Dermis blood vessel endothelial cell (primary cell): ENCODE results near the gene FAM161B. TPM values are rescaled to one million over a fixed set of nuclear protein-coding genes. Genes with fewer than 3 reads are reported as not detected.
"Not testable (repeated sequence)": the region's sequence is repeated elsewhere in the genome, so short reads cannot be mapped to it uniquely, and the experiment has no call there.

Source experiments
- DNase-seq: peaks from one replicate; pipeline ENCODE4 v3.0.0; 2010
- total RNA-seq: library from RNA; depleted of rRNA; stranded (reverse); fragments of >200 nt; gene quantifications from 2 replicates; pipeline ENCODE4 v1.2.3, GENCODE V29; 2014

FAM161B gene
- total RNA-seq, 1 donor from 2014 or later, result 3.4 TPM

DNA sequence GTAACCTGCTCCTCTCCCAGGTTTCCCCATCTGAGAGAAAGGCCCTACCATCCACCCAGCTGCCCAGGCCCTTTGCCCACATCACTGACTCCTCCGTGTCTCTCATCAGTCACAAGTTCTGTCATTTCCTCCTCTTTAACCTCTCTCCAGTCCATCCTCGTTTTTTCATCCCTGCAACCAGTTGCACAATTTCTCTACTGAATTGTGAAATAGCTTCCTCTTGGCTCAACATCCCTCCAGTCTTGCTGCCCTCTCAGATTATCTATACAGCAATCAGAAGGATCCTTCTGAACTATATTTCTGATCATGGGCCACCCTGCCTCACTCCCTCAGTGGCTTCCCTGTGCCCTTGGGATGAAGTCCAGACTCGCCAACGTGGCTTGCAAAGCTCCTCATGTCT lies 6.8 kb downstream of the FAM161B start:
- DNase-seq, result no peak

DNA sequence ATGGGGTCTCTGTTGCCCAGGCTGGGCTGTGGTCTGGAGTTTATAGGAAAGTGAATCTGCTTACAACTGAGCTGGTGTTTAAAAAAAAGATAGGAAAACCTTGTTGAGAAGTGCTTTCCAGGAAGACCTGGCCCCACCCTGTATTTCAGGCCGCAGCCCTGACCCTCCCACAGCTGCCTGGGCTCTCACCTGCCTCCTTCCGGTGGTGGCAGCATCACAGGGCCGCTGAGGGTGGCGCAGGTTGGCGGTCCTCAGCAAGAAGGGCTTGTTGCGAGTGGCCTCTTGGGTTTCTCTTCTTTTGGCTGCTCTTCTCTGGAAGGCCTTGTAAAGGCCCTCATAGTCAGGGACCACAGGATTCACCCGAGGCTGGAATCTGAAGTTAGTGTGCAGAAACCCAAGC lies 7.7 kb downstream of the FAM161B start:
- DNase-seq, result no peak

DNA sequence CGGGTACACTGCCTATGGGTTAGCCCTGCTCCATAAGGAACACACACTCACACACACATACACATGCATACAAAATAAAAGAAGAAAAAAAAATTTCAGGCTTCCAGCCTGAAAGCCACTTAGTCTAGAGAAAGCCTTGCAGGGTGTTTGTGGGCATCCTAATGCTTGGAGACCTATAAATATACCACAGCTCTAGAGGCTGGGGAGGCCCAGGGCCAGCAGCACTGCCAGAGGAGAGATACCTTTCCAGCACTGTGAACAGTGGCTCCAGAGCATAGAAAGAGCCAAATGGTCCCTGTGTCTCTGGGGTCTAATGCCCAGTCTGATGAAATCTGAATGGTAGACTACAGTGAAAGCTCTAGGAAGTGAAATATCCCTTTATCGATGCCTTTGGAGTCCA lies 12.9 kb downstream of the FAM161B start:
- no peak for DNase-seq

DNA sequence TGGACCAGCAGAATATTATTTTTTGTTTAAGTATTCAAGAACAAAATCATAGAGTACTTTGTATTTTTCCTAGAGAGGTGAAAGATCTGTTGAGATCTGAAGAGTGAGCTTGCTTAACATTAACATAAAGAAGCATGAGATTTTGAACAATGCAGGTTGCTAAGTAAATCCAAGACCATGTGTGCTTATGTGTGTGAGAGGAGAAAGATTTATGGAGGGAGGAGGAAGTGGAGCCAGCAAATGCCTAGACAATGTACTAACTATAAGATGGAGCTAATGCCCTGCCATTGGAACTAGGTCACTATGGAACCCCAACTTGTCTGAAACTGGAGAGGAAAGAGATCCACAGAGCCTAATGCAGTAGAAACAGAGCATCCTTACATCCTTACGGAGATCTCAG lies 13.3 kb downstream of the FAM161B start:
- no peak for DNase-seq

DNA sequence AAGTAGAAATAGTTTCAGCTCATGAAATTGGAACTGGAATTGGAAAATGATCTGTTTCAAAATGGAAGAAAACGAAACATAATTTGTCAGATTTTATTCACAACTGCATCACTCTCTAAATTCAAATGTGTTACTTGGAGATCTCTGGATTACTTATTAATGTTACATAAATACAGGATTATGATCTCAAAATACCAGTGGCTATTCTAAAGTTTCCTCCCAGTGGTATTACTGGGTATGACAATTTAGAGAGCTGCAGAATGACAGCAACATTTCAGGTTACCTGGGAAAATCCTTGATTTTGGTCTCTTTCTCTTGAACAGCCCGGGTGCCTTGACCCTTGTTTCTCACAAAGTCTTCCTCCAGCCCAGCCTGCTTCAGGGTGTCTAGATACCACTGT lies 14.2 kb downstream of the FAM161B start:
- peak; percentile 37 for DNase-seq

DNA sequence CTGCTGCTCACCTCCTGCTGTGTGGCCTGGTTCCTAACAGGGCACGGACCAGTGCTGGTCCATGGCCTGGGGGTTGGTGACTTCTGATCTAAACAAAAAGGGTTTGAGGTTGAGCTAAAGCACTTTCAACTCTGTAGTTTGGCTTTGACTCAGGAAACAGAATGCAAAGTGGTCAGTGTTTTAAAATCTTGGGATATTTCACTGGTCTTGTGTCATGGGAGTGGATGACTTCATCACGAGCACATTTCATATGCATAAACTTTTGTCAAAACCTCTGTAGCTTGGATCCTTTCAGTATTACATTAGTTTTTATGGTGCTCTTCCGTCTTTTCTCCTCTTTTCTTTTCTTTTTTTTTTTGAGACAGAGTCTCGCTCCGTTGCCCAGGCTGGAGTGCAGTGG lies 25.6 kb downstream of the FAM161B start:
- DNase-seq, result no peak

DNA sequence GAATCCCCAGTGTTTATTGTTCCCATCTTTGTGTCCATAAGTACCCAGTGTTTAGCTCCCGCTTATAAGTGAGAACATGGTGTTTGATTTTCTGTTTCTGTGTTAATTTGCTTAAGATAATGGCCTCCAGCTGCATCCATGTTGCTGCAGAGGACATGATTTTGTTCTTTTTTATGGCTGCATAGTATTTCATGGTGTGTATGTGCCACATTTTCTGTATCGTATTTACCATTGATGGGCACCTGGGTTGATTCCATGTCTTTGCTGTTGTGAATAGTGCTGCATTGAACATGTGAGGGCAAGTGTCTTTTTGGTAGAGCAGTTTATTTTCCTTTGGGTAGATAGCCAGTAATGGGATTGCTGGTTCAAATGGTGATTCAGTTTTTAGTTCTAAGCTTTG lies 30.4 kb downstream of the FAM161B start:
- DNase-seq, result not testable (repeated sequence)

DNA sequence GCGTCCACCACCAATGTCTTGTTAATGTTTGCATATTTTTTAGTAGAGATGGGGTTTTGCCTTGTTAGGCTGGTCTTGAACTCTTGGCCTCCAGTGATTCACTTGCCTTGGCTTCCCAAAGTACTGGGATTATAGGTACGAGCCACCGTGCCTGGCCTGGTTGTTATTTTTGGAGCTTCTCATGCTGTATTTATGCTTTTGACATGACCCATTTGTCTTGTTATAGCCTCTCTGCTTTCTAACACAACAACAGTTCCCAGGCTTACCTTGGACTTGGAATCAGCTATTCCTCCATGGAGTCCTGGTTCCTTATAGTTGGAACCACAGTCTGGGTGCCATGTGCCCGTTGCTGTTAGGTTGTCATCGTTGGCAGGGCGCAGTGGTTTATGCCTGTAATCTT lies 33.6 kb downstream of the FAM161B start:
- DNase-seq, result no peak

DNA sequence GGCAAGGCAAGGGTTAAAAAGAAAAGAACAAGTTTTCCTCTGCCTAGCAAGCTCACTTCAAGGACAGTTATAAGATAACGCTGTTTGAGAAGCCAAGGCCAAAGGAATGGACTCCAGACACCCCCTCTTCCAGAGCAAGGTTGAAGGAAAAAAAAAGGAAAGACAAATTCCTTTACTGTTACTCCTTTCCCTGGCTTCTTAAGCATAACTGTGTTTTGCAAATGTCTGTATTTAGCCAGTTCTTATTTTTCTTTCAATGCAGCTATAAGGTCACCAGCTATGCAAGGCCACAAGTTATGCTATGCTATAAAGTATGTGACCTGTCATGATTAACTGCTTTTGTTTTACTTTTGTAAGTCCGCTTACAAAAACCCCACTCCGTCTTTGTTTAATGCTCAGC lies 36.6 kb downstream of the FAM161B start:
- no peak for DNase-seq

DNA sequence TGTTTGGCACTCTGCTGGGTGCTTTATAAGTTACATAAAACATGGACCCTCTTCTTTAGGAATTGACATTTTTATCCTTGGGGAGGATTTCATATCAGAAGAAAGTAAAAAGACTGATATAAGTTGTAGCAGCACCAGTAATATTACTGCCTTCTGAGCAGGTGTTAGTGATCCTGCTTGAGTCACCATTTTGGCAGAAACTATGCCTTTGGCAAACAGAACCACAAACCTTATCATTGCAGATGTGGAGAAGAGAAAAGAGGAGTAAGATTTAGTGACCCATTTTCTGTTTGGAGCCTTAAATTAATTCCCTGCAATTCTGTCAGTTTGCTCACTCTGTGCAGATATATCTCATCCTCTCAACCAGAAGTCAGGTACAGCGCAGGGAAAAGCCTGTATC lies 40.2 kb downstream of the FAM161B start:
- DNase-seq, result no peak

DNA sequence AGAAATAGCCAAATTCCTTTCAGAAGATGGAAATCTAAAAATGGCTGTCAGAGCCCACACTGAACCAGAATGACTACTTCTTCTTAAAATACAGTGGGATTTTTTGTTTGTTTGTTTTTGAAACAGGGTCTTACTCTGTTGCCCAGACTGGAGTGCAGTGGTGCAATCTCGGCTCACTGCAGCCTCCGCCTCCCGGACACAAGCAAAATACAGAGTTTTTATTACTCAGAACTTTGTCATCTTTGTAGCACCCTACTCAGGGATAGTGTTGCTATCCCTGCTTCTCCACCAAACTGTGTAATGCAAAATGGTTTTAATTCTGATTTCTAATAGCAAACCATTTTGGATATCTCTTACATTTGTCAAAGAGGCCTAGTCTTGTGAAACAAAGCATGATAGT lies 46.9 kb downstream of the FAM161B start:
- DNase-seq, result no peak

DNA sequence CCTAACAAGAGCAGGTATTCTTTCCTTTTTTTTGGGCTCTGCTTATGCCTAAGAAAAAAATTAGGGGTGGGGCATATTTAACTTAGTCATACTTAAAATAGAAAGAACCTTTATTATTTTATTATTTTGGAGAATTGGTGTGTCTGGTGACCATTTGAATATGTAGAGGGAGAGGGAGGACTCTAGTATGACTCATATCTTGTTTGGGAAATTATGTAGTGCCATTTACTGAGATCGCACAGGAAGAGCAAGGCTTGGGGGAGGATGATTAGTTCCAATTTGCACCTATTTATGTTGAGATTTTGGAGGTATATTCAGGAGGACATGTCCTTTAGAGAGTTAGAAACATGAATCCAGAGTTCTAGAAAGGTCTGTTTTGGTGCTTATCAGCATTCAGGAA lies 53.4 kb downstream of the FAM161B start:
- DNase-seq, result peak; percentile 41

DNA sequence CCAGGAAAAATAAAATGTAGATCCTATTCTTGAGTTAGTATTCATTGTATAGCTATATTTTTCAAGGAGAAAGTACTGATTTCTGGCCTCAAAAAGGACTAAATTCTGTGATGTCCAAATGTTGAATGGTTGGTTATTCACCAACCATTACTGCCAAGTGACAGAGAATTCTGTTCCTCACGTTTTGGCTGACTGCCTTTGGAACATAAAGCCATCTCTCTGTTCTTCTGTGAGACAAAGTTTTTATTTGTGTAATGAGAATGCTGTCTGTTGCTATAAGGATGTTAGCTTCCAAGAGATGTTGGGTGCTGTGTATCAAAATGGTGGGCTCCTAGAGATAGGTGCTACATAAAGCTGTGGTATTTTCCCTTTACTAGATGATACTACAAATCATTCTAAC lies 54.0 kb downstream of the FAM161B start:
- DNase-seq, result no peak

DNA sequence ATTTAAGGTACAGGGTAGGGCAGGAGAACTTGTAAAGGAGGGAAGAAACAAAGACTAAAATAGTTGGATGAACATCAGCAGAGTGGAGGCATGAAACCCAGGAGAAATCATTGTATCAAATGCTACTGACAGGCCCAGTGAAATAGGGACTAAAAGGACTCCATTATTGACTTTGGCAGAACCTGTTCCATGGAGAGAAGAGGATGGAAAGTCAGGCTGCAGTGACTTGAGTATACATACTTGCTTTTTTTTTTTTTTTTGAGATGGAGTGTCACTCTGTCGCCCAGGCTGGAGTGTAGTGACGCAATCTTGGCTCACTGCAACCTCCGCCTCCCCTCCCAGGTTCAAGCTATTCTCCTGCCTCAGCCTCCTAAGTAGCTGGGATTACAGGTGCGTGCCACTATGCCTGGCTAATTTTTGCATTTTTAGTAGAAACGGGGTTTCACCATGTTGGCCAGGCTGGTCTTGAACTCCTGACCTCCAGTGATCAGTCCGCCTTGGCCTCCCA lies 55.7 kb downstream of the FAM161B start:
- DNase-seq, result not testable (repeated sequence)

DNA sequence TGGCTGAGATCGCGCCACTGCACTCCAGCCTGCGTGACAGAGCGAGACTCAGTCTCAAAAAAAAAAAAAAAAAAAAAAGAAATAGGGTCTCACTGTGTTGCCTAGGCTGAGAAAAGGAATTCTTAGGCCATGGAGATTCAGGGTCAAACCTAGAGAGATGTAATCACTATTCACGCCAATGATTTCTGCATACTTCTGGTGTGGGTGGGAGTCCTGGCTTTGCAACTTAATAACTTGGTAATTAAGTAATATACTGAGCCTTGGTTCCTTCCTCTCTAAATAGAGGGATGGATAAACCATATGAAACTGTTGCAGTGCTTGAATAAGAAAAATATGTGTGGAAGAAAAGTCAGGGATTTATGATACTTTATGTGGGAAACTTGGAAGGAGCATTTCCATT lies 60.5 kb downstream of the FAM161B start:
- no peak for DNase-seq

DNA sequence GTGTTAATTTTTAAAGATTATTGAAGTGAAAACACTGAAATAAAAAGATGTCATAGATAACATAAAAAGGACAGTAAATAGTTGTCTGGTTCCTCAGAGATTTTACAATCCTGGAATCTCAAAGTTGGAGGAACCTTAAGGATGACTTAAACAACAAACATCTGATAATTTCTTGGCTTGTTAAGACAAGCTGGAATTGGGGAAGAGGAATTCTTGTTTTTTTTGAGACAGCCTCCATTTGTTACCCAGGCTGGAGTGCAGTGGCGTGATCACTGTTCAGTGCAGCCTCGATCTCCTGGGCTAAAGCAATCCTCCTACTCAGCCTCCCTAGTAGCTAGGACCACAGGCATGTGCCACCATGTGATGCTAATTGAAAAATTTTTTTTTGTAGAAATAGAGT lies 60.9 kb downstream of the FAM161B start:
- DNase-seq, result no peak

DNA sequence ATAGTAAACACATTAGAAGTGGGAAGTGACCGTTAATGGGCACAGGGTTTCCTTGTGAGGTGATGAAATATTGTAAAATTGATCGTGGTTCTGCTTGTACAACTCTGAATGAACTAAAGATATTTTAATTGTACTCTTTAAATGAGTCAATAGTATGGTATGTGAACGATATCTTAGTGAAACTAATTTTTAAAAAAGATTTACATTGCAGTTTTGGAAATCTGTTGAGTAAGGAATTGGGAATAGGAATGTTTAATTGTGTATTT lies 61.5 kb downstream of the FAM161B start:
- DNase-seq, result peak; percentile 21

DNA sequence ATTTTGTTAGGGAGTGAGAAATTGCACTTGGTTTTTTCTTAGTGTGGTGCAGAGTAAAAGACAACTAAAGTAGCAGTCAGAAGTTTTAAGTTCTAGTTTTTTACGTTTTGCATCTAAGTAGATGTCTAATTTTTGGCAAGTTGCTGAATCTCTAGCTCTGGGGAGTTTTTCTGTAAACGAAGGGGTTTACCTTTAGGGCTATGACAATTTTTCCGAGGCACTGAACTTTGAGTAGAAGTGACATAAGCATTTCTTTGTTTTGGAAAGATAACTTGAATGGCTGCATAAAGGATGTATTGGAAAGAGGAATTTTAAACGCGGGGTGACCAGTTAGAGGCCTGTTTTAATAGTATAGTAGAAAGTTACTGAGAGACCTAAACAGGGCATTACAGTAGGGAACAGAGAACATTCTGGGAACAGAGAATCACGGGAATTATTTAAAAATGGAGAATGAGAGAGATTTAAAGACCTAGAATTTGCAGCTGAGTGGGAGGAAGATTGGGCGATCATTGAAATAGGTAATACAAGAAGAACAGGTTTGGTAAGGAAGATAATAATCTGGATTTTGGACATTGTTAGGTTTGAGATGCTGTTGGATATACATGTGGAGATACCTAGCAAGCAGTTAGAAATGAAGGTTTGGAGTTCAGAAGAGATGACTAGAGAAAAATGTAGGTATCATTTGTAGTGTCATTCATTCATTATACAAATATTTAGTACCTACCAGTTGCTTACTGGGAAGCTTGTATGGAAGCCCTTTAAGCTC lies 62.0 kb downstream of the FAM161B start:
- peak; percentile 14 for DNase-seq

DNA sequence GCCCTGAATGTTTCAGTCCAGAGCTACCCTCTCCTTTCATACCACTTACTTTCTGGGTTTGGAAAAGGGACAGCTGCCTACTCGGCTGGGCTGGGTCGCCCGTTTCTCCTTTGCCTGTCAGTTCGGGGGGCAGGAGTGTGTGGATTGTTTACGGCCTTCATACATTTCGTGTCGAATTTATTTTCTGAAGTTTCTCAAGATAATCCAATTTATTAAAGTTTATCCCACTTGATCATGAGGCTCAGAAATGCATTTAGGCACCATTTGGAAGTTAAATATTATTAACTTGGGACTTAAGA lies 62.6 kb downstream of the FAM161B start:
- peak; percentile 47 for DNase-seq

DNA sequence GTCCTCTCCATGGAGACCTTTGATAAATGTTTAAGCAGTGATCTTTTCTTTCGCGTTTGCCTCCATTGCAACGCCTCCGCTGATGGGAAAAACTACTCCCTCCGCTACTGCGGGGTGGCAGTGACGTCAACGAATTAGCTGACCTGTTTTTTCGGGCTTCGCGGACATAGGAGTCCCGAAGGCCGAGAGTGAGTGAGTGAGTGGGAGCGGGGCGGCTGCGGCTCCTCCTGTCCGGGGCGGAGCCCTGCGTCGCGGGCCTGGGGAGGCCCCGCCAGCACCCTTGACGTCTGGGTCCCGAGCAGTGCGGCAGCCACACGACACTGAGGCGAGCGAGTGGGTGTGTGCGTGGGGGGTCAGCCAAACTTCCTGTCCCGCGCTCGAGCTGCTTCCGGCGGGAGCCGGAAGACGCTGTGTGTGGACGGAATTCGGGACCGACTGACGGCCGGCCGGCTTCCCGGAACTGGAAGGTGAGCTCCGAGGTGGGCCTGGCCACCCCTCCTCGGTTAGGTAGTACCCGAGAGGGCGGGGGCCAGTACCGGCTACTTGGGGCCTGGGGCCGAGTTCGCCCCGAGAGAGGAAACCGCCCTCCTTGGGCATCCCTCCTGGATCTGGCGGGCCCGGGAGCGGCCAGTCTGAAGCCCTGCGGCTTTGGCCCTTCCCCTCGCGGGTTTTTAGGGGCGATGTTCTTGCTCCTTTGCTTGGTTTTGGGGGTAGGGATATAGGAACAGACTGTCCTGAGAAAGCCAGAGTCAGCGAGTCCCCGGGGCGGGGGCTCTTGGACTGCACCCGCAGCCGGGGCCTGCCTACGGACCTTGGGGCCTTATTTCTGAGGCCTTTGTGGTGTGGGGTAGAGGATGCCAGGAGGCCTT lies 63.2 kb downstream of the FAM161B start, which contains the start of gene ZNF410:
Gene ZNF410, plus strand, starts transcription at position 411 of the 869 bp plus-strand sequence. CDS start 5,317 bp downstream, outside the sequence.
- peak; percentile 94 for DNase-seq

DNA sequence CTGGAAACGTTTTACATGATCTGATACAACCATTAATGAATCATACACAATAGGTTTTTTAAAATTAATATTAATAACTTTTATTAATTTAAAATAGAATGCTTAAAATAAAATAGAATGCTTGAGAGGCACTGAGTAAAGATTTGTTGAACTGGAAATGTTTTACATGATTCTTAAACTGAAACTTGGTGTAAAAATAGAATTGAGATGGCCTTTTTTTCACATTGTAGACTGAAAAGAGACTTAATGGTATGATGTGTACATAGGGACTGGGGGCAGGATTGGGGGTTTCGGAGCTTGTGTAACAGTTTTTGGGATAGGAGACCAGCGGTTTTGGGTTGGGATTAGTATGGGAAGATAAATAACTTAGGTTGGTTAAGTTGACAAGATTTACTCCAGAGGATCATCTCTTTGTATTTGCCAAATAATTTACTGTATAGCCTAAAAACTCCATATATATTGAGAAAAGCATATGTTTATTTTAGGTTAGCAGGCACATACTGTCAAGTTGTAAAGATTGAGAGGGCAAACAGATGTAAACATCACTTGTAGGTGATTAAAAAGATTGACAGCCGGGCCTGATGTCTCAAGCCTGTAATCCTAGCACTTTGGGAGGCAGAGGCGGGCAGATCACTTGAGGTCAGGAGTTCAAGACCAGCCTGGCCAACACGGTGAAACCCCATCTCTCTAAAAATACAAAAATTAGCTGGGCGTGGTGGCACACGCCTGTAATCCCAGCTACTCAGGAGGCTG lies 65.3 kb downstream of the FAM161B start:
- no peak for DNase-seq
